Measurements from ENCODE around the gene EPHB4.

The EPHB4 gene

GRCh38 chr7:100799037-100799896 lies 28.1 kb downstream of the EPHB4 start:
- no peak for DNase-seq (ENCODE audit: low read depth)
- H3K4me3 ChIP-seq (ENCODE audit: low read depth, low read length): no peak overlapping the region
- TF ChIP-seq, protein P1, sequence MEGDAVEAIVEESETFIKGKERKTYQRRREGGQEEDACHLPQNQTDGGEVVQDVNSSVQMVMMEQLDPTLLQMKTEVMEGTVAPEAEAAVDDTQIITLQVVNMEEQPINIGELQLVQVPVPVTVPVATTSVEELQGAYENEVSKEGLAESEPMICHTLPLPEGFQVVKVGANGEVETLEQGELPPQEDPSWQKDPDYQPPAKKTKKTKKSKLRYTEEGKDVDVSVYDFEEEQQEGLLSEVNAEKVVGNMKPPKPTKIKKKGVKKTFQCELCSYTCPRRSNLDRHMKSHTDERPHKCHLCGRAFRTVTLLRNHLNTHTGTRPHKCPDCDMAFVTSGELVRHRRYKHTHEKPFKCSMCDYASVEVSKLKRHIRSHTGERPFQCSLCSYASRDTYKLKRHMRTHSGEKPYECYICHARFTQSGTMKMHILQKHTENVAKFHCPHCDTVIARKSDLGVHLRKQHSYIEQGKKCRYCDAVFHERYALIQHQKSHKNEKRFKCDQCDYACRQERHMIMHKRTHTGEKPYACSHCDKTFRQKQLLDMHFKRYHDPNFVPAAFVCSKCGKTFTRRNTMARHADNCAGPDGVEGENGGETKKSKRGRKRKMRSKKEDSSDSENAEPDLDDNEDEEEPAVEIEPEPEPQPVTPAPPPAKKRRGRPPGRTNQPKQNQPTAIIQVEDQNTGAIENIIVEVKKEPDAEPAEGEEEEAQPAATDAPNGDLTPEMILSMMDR (IDR thresholded peaks at IDR 0.05; ENCODE audit: control insufficient read depth, extremely low read depth, insufficient read depth): peak; percentile 45

DNA sequence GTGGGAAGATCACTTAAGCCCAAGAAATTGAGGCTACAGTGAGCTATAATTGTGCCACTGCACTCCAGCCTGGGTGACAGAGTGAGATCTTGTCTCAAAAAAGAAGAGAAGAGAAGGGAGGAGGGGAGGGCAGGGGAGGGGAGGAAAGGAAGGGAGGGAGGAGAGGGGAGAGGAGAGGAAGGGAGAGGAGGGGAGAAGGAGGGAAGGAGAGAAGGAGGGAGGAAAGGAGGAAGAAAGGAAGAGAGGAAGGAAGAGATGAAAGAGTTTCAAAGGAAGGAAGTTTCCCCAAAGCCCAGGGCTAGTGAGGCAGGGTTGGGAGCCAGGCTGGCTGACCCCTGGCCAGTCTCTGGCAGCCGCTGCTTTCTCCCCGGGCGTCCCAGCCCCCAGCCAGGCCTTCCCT lies 32.6 kb downstream of the EPHB4 start:
- no peak for DNase-seq (ENCODE audit: low read depth)
- no peak overlapping the region for H3K4me3 ChIP-seq (ENCODE audit: low read depth, low read length)
- TF ChIP-seq, protein P1 (IDR thresholded peaks at IDR 0.05; ENCODE audit: control insufficient read depth, extremely low read depth, insufficient read depth): no peak

DNA sequence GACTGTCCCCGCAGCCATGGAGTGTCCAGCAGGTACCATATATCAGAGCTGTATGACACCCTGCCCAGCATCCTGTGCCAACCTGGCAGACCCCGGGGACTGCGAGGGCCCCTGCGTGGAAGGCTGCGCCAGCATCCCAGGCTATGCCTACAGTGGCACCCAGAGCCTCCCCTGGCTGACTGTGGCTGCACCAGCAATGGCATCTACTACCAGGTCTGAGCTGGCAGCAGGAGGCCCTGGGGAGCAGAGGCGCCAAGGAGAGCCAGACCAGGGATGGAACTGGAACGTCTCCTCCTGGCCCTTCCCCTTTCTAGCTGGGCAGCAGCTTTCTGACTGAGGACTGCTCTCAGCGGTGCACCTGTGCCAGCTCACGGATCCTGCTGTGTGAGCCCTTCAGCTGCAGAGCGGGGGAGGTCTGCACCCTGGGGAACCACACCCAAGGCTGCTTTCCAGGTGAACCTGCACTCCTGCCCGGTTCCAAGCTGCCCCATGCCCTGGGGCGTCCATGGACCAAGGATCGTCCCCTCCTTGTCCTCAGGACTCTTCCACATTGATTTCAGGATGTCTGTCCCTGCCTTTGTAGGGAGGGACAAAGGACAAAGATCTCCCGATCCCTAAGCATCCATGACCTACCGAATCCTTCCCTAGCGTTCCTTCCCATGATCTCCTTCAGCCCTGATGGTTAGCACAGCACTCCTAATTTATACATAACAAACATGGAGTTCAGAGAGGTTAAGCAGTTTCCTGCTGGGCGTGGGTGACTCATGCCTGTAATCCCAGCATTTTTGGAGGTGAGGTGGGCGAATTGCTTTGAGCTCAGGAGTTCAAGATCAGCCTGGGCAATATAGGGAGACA lies 33.3 kb downstream of the EPHB4 start:
- TF ChIP-seq, protein P1 (IDR thresholded peaks at IDR 0.05; ENCODE audit: control insufficient read depth, extremely low read depth, insufficient read depth): no peak
- no peak overlapping the region for H3K4me3 ChIP-seq (ENCODE audit: low read depth, low read length)

GRCh38 chr7:100791881-100792666 lies 35.2 kb downstream of the EPHB4 start:
- H3K4me3 ChIP-seq (ENCODE audit: low read depth, low read length): no peak overlapping the region
- TF ChIP-seq, protein P1 (IDR thresholded peaks at IDR 0.05; ENCODE audit: control insufficient read depth, extremely low read depth, insufficient read depth): no peak
- no peak for DNase-seq (ENCODE audit: low read depth)

More for the DNA sequence above, 33.3 kb downstream of the EPHB4 start:
- DNase-seq (ENCODE audit: low read depth): no peak

DNA sequence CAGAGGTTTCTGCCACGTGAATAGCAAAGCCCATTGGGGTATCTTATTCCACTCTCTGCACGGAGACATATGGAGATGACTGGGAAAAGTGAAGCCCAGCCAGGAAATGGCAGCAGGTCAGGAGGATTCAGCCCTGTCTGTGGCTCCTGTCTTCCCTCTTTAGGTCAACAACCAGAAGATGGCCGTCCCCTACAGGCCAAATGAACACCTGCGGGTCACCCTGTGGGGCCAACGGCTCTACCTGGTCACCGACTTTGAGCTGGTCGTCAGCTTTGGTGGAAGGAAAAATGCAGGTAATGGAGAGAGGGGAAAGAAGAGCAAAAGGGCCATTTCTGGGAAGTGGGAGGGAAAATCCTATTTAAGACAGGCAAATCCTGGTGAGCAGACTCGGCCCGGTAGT lies 38.3 kb downstream of the EPHB4 start:
- TF ChIP-seq, protein P1 (IDR thresholded peaks at IDR 0.05; ENCODE audit: control insufficient read depth, extremely low read depth, insufficient read depth): no peak
- H3K4me3 ChIP-seq (ENCODE audit: low read depth, low read length): no peak overlapping the region
- no peak for DNase-seq (ENCODE audit: low read depth)

DNA sequence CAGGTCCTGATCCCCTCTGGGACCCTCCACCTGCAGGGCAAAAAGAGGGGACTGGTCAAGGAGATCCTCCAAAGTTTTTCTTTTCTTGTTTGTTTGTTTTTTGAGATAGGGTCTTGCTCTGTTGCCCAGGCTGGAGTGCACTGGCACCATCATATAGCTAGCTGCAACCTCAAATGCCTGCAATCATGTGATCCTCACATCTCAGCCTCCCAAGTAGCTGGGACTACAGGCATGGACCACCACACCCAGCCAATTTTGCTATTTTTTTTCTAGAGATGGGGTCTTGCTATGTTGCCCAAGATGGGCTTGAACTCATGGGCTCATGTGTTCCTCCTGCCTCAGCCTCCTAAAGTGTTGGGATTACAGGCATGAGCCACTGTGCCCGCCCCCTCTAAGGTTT lies 41.0 kb downstream of the EPHB4 start:
- no peak for DNase-seq (ENCODE audit: low read depth)
- TF ChIP-seq, protein P1 (IDR thresholded peaks at IDR 0.05; ENCODE audit: control insufficient read depth, extremely low read depth, insufficient read depth): no peak
- H3K4me3 ChIP-seq (ENCODE audit: low read depth, low read length): no peak overlapping the region

Data from LNCaP clone FGC (cell line).